A673 (cell line): ENCODE measurements around the gene LRRC27. TPM values are rescaled to one million over a fixed set of nuclear protein-coding genes. Genes with fewer than 3 reads are reported as not detected.

Experiments used
- BruUV-seq: library from RNA; stranded (reverse); fragments of 400-500 nt; replicated peaks from 2 replicates; lab custom pipeline; 2021; lab: Mats Ljungman, UMichigan
- CTCF ChIA-PET: fragments of 300-600 bp; sonication (Branson Sonifier 250); formaldehyde crosslinking; loops from one replicate; lab custom pipeline; 2022; ENCODE audit warnings: antibody characterized with exemption; lab: Charles Lee
- POLR2A ChIA-PET: fragments of 300-600 bp; sonication (Branson Sonifier 250); formaldehyde crosslinking; loops from one replicate; lab custom pipeline; 2022; ENCODE audit warnings: antibody characterized with exemption; ENCODE audit not compliant: low non-redundant PET; lab: Charles Lee
- DNase-seq: peaks from one replicate; pipeline ENCODE4 v3.0.0-alpha.2; 2015; ENCODE audit warnings: low spot score
- H3K27ac ChIP-seq: fragments of 200-600 bp; sonication (generic); 2 replicates; pipeline ENCODE4 v1.5.1; 2016; ENCODE audit warnings: mixed run types, low read depth, mild to moderate bottlenecking, mixed read lengths, antibody characterized with exemption, low read length; ENCODE audit not compliant: poor library complexity, severe bottlenecking
- H3K27me3 ChIP-seq: fragments of 200-600 bp; sonication (generic); replicated peaks from 2 replicates; pipeline ENCODE4 v1.6.1; 2017; ENCODE audit warnings: mixed run types, low read depth, mild to moderate bottlenecking, mixed read lengths, antibody characterized with exemption, low read length; ENCODE audit not compliant: insufficient read depth, poor library complexity
- H3K36me3 ChIP-seq: fragments of 200-600 bp; sonication (generic); 2 replicates; pipeline ENCODE4 v1.6.1; 2016; ENCODE audit warnings: mixed run types, mild to moderate bottlenecking, mixed read lengths, antibody characterized with exemption, low read length; ENCODE audit not compliant: insufficient read depth, poor library complexity, severe bottlenecking
- H3K4me1 ChIP-seq: fragments of 200-600 bp; sonication (generic); 2 replicates; pipeline ENCODE4 v1.6.1; 2017; ENCODE audit warnings: mixed run types, mild to moderate bottlenecking, mixed read lengths, antibody characterized with exemption, low read length; ENCODE audit not compliant: insufficient read depth, poor library complexity, severe bottlenecking
- H3K4me3 ChIP-seq: fragments of 200-600 bp; sonication (generic); 2 replicates; pipeline ENCODE4 v1.5.1; 2016; ENCODE audit warnings: low read depth, mixed run types, mild to moderate bottlenecking, mixed read lengths, low read length; ENCODE audit not compliant: poor library complexity, severe bottlenecking
- H3K9me3 ChIP-seq: fragments of 200-600 bp; sonication (generic); 2 replicates; pipeline ENCODE4 v1.6.1; 2016; ENCODE audit warnings: mixed run types, low read depth, mild to moderate bottlenecking, mixed read lengths, antibody characterized with exemption, low read length; ENCODE audit not compliant: poor library complexity, severe bottlenecking
- EZH2 ChIP-seq: fragments of 200-600 bp; sonication (generic); IDR thresholded peaks from 2 replicates; pipeline ENCODE4 v1.6.1; 2017; ENCODE audit warnings: borderline replicate concordance, low read depth, mild to moderate bottlenecking, mixed read lengths, antibody characterized with exemption, low read length; ENCODE audit not compliant: poor library complexity, severe bottlenecking
- intact Hi-C: fragments of 100-400 bp; cut with micrococcal nuclease; formaldehyde crosslinking; loops from one replicate; pipeline ENCODE4 v1.10.0; 2022; ENCODE audit not compliant: unreplicated experiment
- total RNA-seq: library from RNA; stranded (reverse); gene quantifications from 2 replicates; pipeline ENCODE4 v1.2.3, GENCODE V29; 2021
- TF ChIP-seq, protein P1 (sequence below): fragments of 300-800, 200-600 bp; sonication (generic); conservative IDR thresholded peaks from 2 replicates; pipeline ENCODE4 v1.5.1; 2017; ENCODE audit warnings: low read depth, mild to moderate bottlenecking, antibody characterized with exemption, low read length, moderate library complexity, mixed read lengths

The LRRC27 gene
- total RNA-seq, 1 experiment from 2014 or later, result 11.5 TPM

DNA sequence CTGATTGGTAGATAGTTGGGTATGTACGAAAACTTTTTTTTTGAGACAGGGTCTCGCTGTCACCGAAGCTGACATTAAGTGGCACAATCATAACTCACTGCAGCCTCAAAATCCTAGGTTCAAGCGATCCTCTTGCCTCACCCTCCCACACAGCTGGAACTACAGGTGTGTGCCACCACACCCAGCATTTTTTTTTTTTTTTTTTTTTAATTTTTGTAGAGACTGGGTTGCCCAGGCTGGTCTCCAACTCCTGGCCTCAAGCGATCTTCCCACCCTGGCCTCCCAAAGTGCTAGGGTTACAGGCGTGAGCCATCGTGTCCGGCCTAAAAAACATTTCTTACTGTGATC is 1.5 kb upstream of the LRRC27 start:
- ChIA-PET POLR2A (no interaction called here), CTCF (no interaction called here)
- Histone ChIP-seq H3K4me1 (peaks cover 18% of the 10 kb centered on the region), H3K36me3 (peaks cover 3% of the 10 kb centered on the region), H3K27ac (peak overlapping the region; percentile 81), H3K9me3 (no peaks in the 10 kb centered on the region), H3K4me3 (peak overlapping the region; percentile 83), H3K27me3 (no peaks in the 10 kb centered on the region)
- DNase-seq, result no peak
- TF ChIP-seq, protein P1, sequence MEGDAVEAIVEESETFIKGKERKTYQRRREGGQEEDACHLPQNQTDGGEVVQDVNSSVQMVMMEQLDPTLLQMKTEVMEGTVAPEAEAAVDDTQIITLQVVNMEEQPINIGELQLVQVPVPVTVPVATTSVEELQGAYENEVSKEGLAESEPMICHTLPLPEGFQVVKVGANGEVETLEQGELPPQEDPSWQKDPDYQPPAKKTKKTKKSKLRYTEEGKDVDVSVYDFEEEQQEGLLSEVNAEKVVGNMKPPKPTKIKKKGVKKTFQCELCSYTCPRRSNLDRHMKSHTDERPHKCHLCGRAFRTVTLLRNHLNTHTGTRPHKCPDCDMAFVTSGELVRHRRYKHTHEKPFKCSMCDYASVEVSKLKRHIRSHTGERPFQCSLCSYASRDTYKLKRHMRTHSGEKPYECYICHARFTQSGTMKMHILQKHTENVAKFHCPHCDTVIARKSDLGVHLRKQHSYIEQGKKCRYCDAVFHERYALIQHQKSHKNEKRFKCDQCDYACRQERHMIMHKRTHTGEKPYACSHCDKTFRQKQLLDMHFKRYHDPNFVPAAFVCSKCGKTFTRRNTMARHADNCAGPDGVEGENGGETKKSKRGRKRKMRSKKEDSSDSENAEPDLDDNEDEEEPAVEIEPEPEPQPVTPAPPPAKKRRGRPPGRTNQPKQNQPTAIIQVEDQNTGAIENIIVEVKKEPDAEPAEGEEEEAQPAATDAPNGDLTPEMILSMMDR, result no peak
- no peak for TF ChIP-seq EZH2
- intact Hi-C loops, result no loop called here
- no TSS peak for BruUV-seq

DNA sequence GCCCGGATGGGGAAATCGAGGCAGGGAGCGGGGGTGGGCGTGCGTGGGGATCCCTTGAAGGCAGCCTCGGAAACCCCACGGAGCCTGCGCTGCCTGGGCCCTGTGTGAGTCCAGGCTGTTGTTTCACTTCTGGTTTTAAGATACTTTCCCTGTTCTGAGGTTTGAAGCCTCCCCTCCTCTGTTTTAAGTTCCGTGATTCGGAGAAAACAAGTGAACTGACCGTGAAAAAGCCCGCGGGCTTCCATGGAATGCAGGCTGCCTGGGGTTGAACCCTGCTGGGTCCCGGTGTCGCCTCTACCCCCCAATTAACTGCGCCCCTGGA is 401 bp downstream of the LRRC27 start:
- H3K4me3 ChIP-seq, result peak overlapping the region; percentile 83
- no peak for TF ChIP-seq EZH2
- TF ChIP-seq, protein P1, result no peak
- peaks cover 3% of the 10 kb centered on the region for H3K36me3 ChIP-seq
- no peaks in the 10 kb centered on the region for H3K27me3 ChIP-seq
- peaks cover 18% of the 10 kb centered on the region for H3K4me1 ChIP-seq
- BruUV-seq, result no TSS peak
- ChIA-PET POLR2A (no interaction called here), CTCF (no interaction called here)
- peak overlapping the region; percentile 73 for H3K27ac ChIP-seq
- no peaks in the 10 kb centered on the region for H3K9me3 ChIP-seq
- intact Hi-C loops, result no loop called here
- peak; percentile 29 for DNase-seq

GRCh38 chr10:132333386-132333785 is 1.4 kb downstream of the LRRC27 start:
- Histone ChIP-seq H3K4me3 (no peak overlapping the region), H3K9me3 (no peaks in the 10 kb centered on the region), H3K27ac (no peak overlapping the region), H3K27me3 (no peaks in the 10 kb centered on the region), H3K4me1 (peaks cover 18% of the 10 kb centered on the region), H3K36me3 (no peaks in the 10 kb centered on the region)
- DNase-seq, result no peak
- intact Hi-C loops, result no loop called here
- POLR2A ChIA-PET, result no interaction called here
- no TSS peak for BruUV-seq
- CTCF ChIA-PET, result interaction anchor here (0.7 kb wide), 1 partner anchor 44 kb away, joined by 5 read pairs; no protein-coding TSS in a partner anchor
- no peak for TF ChIP-seq EZH2
- TF ChIP-seq, protein P1, result no peak
